Upper lobe of right lung (tissue), 1 donor: Measurements from ENCODE around the gene ZNF605. TPM values are rescaled to one million over a fixed set of nuclear protein-coding genes. Genes with fewer than 3 reads are reported as not detected.
A peak's percentile ranks its signal among the peaks of the same experiment; 100 is the strongest.

Experiments used
- ATAC-seq: fragments of 200-7000 bp; cut with Tn5 transposase; one replicate; pipeline ENCODE4 v1.9.1; 2020; ENCODE audit warnings: mild to moderate bottlenecking, moderate library complexity
- DNase-seq: peaks from one replicate; pipeline ENCODE4 v3.0.0-alpha.2; 2020
- H3K27ac ChIP-seq: fragments of 200-600 bp; one replicate; pipeline ENCODE4 v1.8.0; 2022
- H3K27me3 ChIP-seq: fragments of 200-600 bp; one replicate; pipeline ENCODE4 v1.8.0; 2022; ENCODE audit warnings: mild to moderate bottlenecking
- H3K36me3 ChIP-seq: fragments of 200-600 bp; one replicate; pipeline ENCODE4 v1.8.0; 2022
- H3K4me1 ChIP-seq: fragments of 200-600 bp; one replicate; pipeline ENCODE4 v1.8.0; 2022
- H3K4me3 ChIP-seq: fragments of 200-600 bp; one replicate; pipeline ENCODE4 v1.8.0; 2022; ENCODE audit warnings: mild to moderate bottlenecking
- H3K9me3 ChIP-seq: fragments of 200-600 bp; one replicate; pipeline ENCODE4 v1.8.0; 2022
- CTCF ChIP-seq: fragments of 200-600 bp; IDR thresholded peaks from one replicate; pipeline ENCODE4 v1.8.0; 2022; ENCODE audit warnings: antibody characterized with exemption
- intact Hi-C: fragments of 100-400 bp; cut with DNase I; formaldehyde crosslinking; loops from one replicate; pipeline ENCODE4 v1.11.0; 2022
- total RNA-seq: library from RNA; stranded (reverse); fragmentation: NEBNext Ultra II Directional; extraction: Animal tissue kit (Norgen Biotek cat#: 25700); gene quantifications from one replicate; pipeline ENCODE4 v1.2.1, GENCODE V29; 2021
- donor health status: DM: no; HTN: yes; CAD: no; lungs with severe emphysema.

ZNF605 gene
- total RNA-seq, 1 donor from 2014 or later: 13.4 TPM

- H3K4me3 ChIP-seq: no peak overlapping the region
- no peaks in the 10 kb centered on the region for H3K9me3 ChIP-seq
- TF ChIP-seq CTCF: no peak
- no peaks in the 10 kb centered on the region for H3K36me3 ChIP-seq
- H3K27me3 ChIP-seq: peaks cover 12% of the 10 kb centered on the region
- no peak for DNase-seq
- no peak for ATAC-seq
- no peak overlapping the region for H3K27ac ChIP-seq
- intact Hi-C loops: no loop called here
- H3K4me1 ChIP-seq: peaks cover 3% of the 10 kb centered on the region
These were observed 48.9 kb downstream of the ZNF605 start for GRCh38 chr12:132907216-132907615.

GRCh38 chr12:132904718-132905328, 51.3 kb downstream of the ZNF605 start:
- TF ChIP-seq CTCF: peak; percentile 90
- Histone ChIP-seq H3K27me3 (peaks cover 12% of the 10 kb centered on the region), H3K4me3 (peak overlapping the region; percentile 29), H3K9me3 (no peaks in the 10 kb centered on the region), H3K4me1 (peaks cover 3% of the 10 kb centered on the region), H3K27ac (no peak overlapping the region), H3K36me3 (no peaks in the 10 kb centered on the region)
- DNase-seq: peak; percentile 91
- ATAC-seq: peak; percentile 75
- intact Hi-C loops: no loop called here

GRCh38 chr12:132899033-132899432, 57.1 kb downstream of the ZNF605 start:
- no peak for ATAC-seq
- intact Hi-C loops: no loop called here

GRCh38 chr12:132888852-132889251, 67.3 kb downstream of the ZNF605 start:
- intact Hi-C loops: no loop called here
- H3K9me3 ChIP-seq: no peaks in the 10 kb centered on the region
- H3K4me1 ChIP-seq: peaks cover 8% of the 10 kb centered on the region
- no peaks in the 10 kb centered on the region for H3K36me3 ChIP-seq
- no peak for DNase-seq
- no peak for TF ChIP-seq CTCF
- no peaks in the 10 kb centered on the region for H3K27me3 ChIP-seq
- H3K27ac ChIP-seq: no peak overlapping the region
- ATAC-seq: no peak
- H3K4me3 ChIP-seq: no peak overlapping the region

More at GRCh38 chr12:132899033-132899432, 57.1 kb downstream of the ZNF605 start:
- Histone ChIP-seq H3K4me1 (no peaks in the 10 kb centered on the region), H3K36me3 (no peaks in the 10 kb centered on the region), H3K4me3 (no peak overlapping the region), H3K9me3 (no peaks in the 10 kb centered on the region), H3K27me3 (no peaks in the 10 kb centered on the region), H3K27ac (no peak overlapping the region)
- no peak for TF ChIP-seq CTCF
- DNase-seq: no peak

GRCh38 chr12:132887513-132888351, 68.4 kb downstream of the ZNF605 start, which contains the start of gene CHFR:
CHFR (minus strand) TSS chr12:132887605; CDS start chr12:132887328, 277 bp downstream.
- Histone ChIP-seq H3K4me3 (peak within 1 kb of the TSS; percentile 85), H3K27ac (peak within 1 kb of the TSS; percentile 99), H3K36me3 (no peaks in the 10 kb centered on the region), H3K4me1 (peaks cover 8% of the 10 kb centered on the region), H3K9me3 (no peaks in the 10 kb centered on the region), H3K27me3 (no peaks in the 10 kb centered on the region)
- DNase-seq: peak; percentile 99
- intact Hi-C loops: no loop called here
- peak; percentile 99 for ATAC-seq
- TF ChIP-seq CTCF: no peak
